GM12875 (cell line): ENCODE data around the gene XAB2.
A peak's percentile ranks its signal among the peaks of the same experiment; 100 is the strongest.

Source experiments
- H3K4me3 ChIP-seq: one replicate; pipeline ENCODE4 v1.5.1; 2011; ENCODE audit warnings: low read depth, low read length, control low read depth
- CTCF ChIP-seq: IDR thresholded peaks from 2 replicates; pipeline ENCODE4 v1.5.1; 2011; ENCODE audit warnings: low read depth, mild to moderate bottlenecking, control low read depth, inconsistent platforms, low read length, moderate library complexity, borderline replicate concordance; ENCODE audit not compliant: insufficient read depth

The XAB2 gene

GRCh38 chr19:7602240-7602934 is 27.0 kb downstream of the XAB2 start:
- TF ChIP-seq CTCF = no peak
- H3K4me3 ChIP-seq = no peak overlapping the region

GRCh38 chr19:7600721-7601120 is 28.6 kb downstream of the XAB2 start:
- no peak overlapping the region for H3K4me3 ChIP-seq
- no peak for TF ChIP-seq CTCF

GRCh38 chr19:7598180-7598579 is 31.2 kb downstream of the XAB2 start:
- no peak for TF ChIP-seq CTCF
- H3K4me3 ChIP-seq = no peak overlapping the region

- TF ChIP-seq CTCF = no peak
- no peak overlapping the region for H3K4me3 ChIP-seq
Observed at GRCh38 chr19:7597689-7598088, 31.7 kb downstream of the XAB2 start.

- peak overlapping the region; percentile 41 for H3K4me3 ChIP-seq
- no peak for TF ChIP-seq CTCF
Observed at GRCh38 chr19:7596211-7596937, 33.0 kb downstream of the XAB2 start.

- TF ChIP-seq CTCF = no peak
- H3K4me3 ChIP-seq = peak within 1 kb of the TSS; percentile 41
Observed at GRCh38 chr19:7595466-7596133, 33.7 kb downstream of the XAB2 start, which contains the start of gene CAMSAP3. CAMSAP3 (plus strand) TSS chr19:7595863; CDS start chr19:7596003, 140 bp downstream.
